GM10248 (cell line): ENCODE measurements around the gene NR3C2.

Experiments
- CTCF ChIA-PET: fragments of 300-600 bp; sonication (Branson Sonifier 250); formaldehyde crosslinking; extraction: SDS; loops from one replicate; lab custom pipeline; 2021; ENCODE audit warnings: antibody characterized with exemption; lab: Yijun Ruan, JAX
- POLR2A ChIA-PET: fragments of 350-650 bp; sonication (Branson Sonifier 250); formaldehyde crosslinking; extraction: SDS; loops from one replicate; lab custom pipeline; 2020; ENCODE audit warnings: antibody characterized with exemption; lab: Yijun Ruan, JAX
- DNase-seq: peaks from one replicate; pipeline ENCODE4 v3.0.0; 2012; ENCODE audit errors: extremely low spot score
- CTCF ChIP-seq: IDR thresholded peaks from 2 replicates; pipeline ENCODE4 v1.5.1; 2012; ENCODE audit warnings: mild to moderate bottlenecking, low read depth; ENCODE audit errors: extremely low read depth, missing control alignments, control extremely low read depth

NR3C2 gene

DNA sequence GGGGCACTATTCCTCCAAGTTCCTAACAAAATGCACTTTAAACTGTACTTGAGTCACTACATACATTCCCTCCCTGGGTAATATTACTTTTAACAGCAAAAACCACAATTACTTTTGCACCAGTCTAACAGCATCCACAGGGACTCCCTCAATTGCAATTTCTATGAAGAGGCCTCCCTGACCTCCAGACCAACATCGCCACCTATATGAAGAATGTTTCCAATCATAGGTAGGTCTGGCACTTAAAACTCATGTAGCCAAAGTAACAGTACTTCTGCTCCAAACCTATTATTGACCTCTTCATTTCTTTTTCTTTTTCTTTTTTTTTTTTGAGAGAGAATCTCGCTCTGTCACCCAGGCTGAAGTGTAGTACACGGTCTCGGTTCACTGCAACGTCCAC lies 15.6 kb downstream of the NR3C2 start:
- no peak for TF ChIP-seq CTCF
- DNase-seq = no peak
- CTCF ChIA-PET = no interaction called here

GRCh38 chr4:148425327-148426110 lies 16.7 kb downstream of the NR3C2 start:
- CTCF ChIA-PET = no interaction called here
- no peak for DNase-seq
- POLR2A ChIA-PET = no interaction called here
- no peak for TF ChIP-seq CTCF

More for the DNA sequence above, 15.6 kb downstream of the NR3C2 start:
- POLR2A ChIA-PET = no interaction called here

DNA sequence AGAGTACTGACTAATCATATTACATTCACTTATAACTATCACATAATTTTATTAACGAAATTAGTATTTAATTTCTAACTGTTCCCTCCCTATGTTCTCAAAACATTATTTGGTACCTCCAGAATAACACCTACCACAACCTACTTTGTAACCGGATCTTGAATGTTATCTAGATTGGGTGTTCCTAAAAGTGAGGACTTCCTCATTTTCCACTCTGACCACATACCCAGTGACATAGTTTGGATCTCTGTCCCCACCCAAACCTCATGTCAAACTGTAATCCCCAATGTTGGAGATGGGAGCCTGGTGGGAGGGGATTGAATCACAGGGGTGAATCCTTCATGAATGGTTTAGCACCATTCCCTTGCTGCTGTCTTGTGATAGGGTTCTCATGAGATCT lies 21.8 kb downstream of the NR3C2 start:
- ChIA-PET POLR2A (no interaction called here), CTCF (no interaction called here)
- DNase-seq = no peak
- TF ChIP-seq CTCF = no peak

DNA sequence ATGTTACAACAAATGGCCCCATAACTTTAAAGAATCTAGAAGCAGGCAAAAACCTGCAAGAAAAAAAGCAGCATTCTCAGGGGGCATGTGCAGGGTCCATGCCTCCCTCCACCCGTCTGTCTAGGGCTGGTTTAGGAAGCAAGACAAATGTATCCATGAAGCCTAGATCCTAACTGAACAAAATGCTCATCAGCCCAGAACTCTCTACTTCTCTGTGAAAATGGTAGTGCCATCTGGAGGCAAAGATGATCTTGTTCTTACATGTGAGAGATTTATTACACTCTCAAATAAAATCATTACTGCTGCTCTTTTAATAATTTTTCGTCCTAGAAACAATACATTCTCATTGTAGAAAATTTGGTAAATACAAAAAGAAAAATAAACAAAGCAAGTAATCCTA lies 26.7 kb downstream of the NR3C2 start:
- POLR2A ChIA-PET = no interaction called here
- CTCF ChIA-PET = no interaction called here
- no peak for TF ChIP-seq CTCF
- no peak for DNase-seq

DNA sequence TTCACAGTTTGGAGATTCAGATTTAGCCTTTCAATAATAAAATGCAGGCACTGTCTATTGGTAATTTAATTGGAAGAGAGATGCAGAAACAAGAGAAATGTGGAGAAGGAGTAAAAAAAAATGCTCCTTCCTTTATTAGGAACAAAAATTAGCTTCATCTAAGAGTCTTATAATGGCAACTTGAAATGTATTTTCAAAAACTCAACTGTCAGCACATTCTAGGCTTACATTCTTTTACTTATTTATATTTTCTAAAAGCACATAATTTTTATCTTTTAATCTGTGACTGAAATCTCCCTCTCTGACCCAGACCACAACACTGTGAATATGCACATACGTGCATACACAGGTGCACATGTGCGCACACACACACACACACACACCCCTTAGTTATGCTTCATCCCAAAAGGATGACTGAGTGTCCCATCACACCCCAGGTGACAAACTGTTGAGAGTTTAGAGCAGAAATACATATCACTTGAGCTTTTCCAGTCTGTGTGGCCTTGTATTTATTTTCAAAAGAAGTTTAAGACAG lies 29.7 kb downstream of the NR3C2 start:
- ChIA-PET POLR2A (no interaction called here), CTCF (no interaction called here)
- TF ChIP-seq CTCF = no peak
- DNase-seq = no peak

DNA sequence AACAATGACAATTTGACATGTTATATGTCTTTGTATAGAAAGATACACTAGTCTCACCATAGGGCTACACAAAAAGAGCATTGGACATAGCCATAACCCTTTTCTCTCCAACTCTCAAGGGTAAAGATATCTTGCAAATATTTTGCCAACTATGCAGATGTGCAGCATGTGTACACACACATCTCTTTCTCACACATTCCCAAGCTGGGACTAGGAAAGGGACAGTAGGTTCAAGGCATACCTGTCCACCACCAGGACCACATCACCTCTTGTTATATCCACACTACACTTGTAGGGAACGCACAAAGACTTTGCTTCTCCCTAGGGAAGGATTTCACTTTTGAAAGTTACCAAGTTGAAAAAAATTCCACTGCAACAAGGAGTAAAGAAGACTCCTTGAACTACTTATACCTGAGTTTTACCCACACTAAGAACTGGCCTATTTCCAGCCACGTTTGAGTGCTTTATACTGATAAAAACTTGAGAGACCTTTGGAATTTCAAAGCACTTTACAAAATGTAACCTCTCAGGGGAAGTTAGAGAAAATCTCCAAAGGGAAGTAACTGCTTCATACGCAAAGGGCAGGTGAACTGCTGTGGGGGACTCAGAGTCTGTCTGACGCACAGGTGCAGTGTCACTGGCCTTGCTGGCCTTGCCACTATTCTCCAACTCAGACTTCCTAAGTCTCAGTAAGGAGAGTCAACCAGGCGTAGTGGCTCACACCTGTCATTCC lies 36.9 kb downstream of the NR3C2 start:
- no peak for DNase-seq
- no peak for TF ChIP-seq CTCF
- ChIA-PET CTCF (no interaction called here), POLR2A (no interaction called here)
